ENCODE results near the gene COL1A2. TPM values are rescaled to one million over a fixed set of nuclear protein-coding genes. Genes with fewer than 3 reads are reported as not detected.
A peak's percentile ranks its signal among the peaks of the same experiment; 100 is the strongest.

Gene COL1A2
- total RNA-seq, 6 donors from 2014 or later, result 40.0 to 607 (median 204) TPM

GRCh38 chr7:94436700-94437099 lies 42.0 kb downstream of the COL1A2 start:
- no peak for DNase-seq
- H3K36me3 ChIP-seq, result no peaks in the 10 kb centered on the region
- H3K4me3 ChIP-seq, result no peak overlapping the region
- 86 to 94% methylated on average over 4 of the region's 4 CpGs for WGBS, 2 donors
- ATAC-seq (ENCODE audit: low FRiP score in 2 of 2), result no peak
- H3K27me3 ChIP-seq, result no peaks in the 10 kb centered on the region
- H3K9me3 ChIP-seq, result no peaks in the 10 kb centered on the region
- H3K4me1 ChIP-seq, result peaks cover 0 to 6% (median 0%) of the 10 kb centered on the region in 4 donors
- H3K27ac ChIP-seq, result no peak overlapping the region
- TF ChIP-seq, protein P1, sequence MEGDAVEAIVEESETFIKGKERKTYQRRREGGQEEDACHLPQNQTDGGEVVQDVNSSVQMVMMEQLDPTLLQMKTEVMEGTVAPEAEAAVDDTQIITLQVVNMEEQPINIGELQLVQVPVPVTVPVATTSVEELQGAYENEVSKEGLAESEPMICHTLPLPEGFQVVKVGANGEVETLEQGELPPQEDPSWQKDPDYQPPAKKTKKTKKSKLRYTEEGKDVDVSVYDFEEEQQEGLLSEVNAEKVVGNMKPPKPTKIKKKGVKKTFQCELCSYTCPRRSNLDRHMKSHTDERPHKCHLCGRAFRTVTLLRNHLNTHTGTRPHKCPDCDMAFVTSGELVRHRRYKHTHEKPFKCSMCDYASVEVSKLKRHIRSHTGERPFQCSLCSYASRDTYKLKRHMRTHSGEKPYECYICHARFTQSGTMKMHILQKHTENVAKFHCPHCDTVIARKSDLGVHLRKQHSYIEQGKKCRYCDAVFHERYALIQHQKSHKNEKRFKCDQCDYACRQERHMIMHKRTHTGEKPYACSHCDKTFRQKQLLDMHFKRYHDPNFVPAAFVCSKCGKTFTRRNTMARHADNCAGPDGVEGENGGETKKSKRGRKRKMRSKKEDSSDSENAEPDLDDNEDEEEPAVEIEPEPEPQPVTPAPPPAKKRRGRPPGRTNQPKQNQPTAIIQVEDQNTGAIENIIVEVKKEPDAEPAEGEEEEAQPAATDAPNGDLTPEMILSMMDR (IDR thresholded peaks at IDR 0.05), result no peak
- TF ChIP-seq EP300 (IDR thresholded peaks at IDR 0.05) (no peak), POLR2AphosphoS5 (IDR thresholded peaks at IDR 0.05) (no peak), POLR2A (IDR thresholded peaks at IDR 0.05) (no peak)

- DNase-seq (no peak), ATAC-seq (ENCODE audit: low FRiP score in 2 of 2) (no peak)
- Histone ChIP-seq H3K4me3 (no peak overlapping the region), H3K4me1 (peaks cover 0 to 6% (median 0%) of the 10 kb centered on the region in 4 donors), H3K9me3 (no peaks in the 10 kb centered on the region), H3K27me3 (no peaks in the 10 kb centered on the region), H3K36me3 (no peaks in the 10 kb centered on the region), H3K27ac (no peak overlapping the region)
- 63 to 75% methylated on average over 3 of the region's 3 CpGs for WGBS, 2 donors
- TF ChIP-seq POLR2A (IDR thresholded peaks at IDR 0.05), result no peak
- TF ChIP-seq, protein P1 (IDR thresholded peaks at IDR 0.05), result no peak
- TF ChIP-seq POLR2AphosphoS5 (IDR thresholded peaks at IDR 0.05), result no peak
- TF ChIP-seq EP300 (IDR thresholded peaks at IDR 0.05), result no peak
Observed at GRCh38 chr7:94439893-94440381, 45.2 kb downstream of the COL1A2 start.

- Histone ChIP-seq H3K4me1 (peaks cover 0 to 6% (median 0%) of the 10 kb centered on the region in 4 donors), H3K27ac (peak overlapping the region in 1 of 4 donors; percentile 5), H3K4me3 (no peak overlapping the region), H3K27me3 (no peaks in the 10 kb centered on the region), H3K9me3 (no peaks in the 10 kb centered on the region), H3K36me3 (no peaks in the 10 kb centered on the region)
- no peak for ATAC-seq (ENCODE audit: low FRiP score in 2 of 2)
- WGBS, 2 donors, result 67 to 70% methylated on average over 7 of the region's 7 CpGs
- TF ChIP-seq, protein P1 (IDR thresholded peaks at IDR 0.05), result no peak
- TF ChIP-seq POLR2AphosphoS5 (IDR thresholded peaks at IDR 0.05) (no peak), POLR2A (IDR thresholded peaks at IDR 0.05) (no peak), EP300 (IDR thresholded peaks at IDR 0.05) (no peak)
- peak in 1 of 2 donors; percentile 38 for DNase-seq
Observed at GRCh38 chr7:94440451-94441039, 45.9 kb downstream of the COL1A2 start.

- no peaks in the 10 kb centered on the region for H3K27me3 ChIP-seq
- no peaks in the 10 kb centered on the region for H3K9me3 ChIP-seq
- DNase-seq (no peak), ATAC-seq (ENCODE audit: low FRiP score in 2 of 2) (no peak)
- no peaks in the 10 kb centered on the region for H3K36me3 ChIP-seq
- TF ChIP-seq, protein P1 (IDR thresholded peaks at IDR 0.05), result no peak
- TF ChIP-seq POLR2AphosphoS5 (IDR thresholded peaks at IDR 0.05) (no peak), EP300 (IDR thresholded peaks at IDR 0.05) (no peak)
- peaks cover 0 to 6% (median 0%) of the 10 kb centered on the region in 4 donors for H3K4me1 ChIP-seq
- H3K27ac ChIP-seq, result no peak overlapping the region
- no peak overlapping the region for H3K4me3 ChIP-seq
- WGBS, 2 donors, result 78 to 80% methylated on average over 3 of the region's 3 CpGs
Observed at GRCh38 chr7:94441138-94441537, 46.4 kb downstream of the COL1A2 start.

- Histone ChIP-seq H3K4me1 (peaks cover 0 to 6% (median 0%) of the 10 kb centered on the region in 4 donors), H3K27ac (no peak overlapping the region), H3K4me3 (no peak overlapping the region), H3K36me3 (no peaks in the 10 kb centered on the region), H3K27me3 (no peaks in the 10 kb centered on the region), H3K9me3 (no peaks in the 10 kb centered on the region)
- ATAC-seq (ENCODE audit: low FRiP score in 2 of 2), result no peak
- TF ChIP-seq POLR2AphosphoS5 (IDR thresholded peaks at IDR 0.05), result no peak
- TF ChIP-seq EP300 (IDR thresholded peaks at IDR 0.05), result no peak
- DNase-seq, result no peak
- 77 to 85% methylated on average over 3 of the region's 3 CpGs for WGBS, 2 donors
Observed at GRCh38 chr7:94442639-94443038, 47.9 kb downstream of the COL1A2 start.
